HG02763 (cell line): ENCODE results near the gene WNK2.

ENCODE experiments used
- ATAC-seq: cut with Tn5 transposase; IDR thresholded peaks from one replicate; pipeline ENCODE4 v1.9.1; 2021; ENCODE audit warnings: mild to moderate bottlenecking, moderate library complexity; ENCODE audit not compliant: unreplicated experiment

The WNK2 gene

GRCh38 chr9:93252116-93252780 is 68.3 kb downstream of the WNK2 start:
- ATAC-seq: no peak

- ATAC-seq: no peak
Observed at GRCh38 chr9:93252781-93253530, 69.0 kb downstream of the WNK2 start.

DNA sequence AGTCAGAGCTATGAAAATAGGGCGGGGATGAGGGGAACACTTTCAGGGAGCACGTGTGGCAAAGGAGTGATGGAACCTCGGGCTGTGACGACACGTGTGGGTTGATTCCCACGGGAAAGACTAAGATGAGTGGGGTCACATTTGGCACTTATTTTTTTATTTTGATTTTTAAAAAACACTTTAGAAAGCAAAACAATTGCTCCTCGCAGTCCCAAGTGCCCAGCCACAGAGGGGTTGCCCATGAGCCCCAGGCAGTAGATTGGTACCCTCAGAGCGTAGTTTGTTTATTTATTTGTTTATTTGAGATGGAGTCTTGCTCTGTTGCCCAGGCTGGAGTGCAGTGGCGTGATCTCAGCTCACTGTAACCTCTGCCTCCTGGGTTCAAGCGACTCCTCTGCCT is 69.7 kb downstream of the WNK2 start:
- ATAC-seq: no peak

DNA sequence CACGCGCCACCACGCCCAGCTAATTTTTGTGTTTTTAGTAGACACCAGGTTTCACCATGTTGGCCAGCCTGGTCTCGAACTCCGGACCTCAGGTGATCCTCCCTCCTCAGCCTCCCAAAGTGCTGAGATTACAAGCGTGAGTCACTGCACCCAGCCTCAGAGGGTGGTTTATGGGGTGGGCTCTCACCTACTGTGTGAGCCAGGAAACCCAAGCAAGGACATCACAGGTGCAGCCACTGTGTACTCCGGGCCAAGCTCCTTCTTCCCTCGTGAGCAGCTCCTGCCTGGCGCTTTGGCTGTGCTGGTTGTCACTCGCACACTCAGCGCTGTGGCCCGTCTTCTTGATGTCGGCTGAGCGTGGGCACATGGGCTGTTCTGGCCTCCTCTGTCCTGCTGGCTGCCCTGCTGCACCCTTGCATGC is 70.1 kb downstream of the WNK2 start:
- no peak for ATAC-seq

- ATAC-seq: no peak
Observed at GRCh38 chr9:93254806-93255493, 71.0 kb downstream of the WNK2 start.

DNA sequence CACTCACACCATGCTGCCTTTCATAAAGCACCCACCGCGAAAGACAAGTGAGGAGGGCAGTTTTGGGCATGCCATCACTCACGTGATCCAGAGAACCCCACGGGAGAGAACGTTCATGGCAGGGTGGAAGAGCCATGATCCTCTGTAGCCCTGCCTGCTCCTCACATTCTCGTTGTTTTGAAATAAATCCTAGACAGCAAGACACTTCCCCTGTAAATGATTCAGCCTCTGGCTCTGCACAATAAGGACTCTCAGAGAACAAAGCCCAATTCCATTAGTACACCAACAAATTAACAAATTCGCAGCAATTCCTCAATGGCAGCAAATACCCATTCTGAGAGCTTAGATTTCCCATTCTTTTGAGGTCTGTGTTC is 71.5 kb downstream of the WNK2 start:
- no peak for ATAC-seq

DNA sequence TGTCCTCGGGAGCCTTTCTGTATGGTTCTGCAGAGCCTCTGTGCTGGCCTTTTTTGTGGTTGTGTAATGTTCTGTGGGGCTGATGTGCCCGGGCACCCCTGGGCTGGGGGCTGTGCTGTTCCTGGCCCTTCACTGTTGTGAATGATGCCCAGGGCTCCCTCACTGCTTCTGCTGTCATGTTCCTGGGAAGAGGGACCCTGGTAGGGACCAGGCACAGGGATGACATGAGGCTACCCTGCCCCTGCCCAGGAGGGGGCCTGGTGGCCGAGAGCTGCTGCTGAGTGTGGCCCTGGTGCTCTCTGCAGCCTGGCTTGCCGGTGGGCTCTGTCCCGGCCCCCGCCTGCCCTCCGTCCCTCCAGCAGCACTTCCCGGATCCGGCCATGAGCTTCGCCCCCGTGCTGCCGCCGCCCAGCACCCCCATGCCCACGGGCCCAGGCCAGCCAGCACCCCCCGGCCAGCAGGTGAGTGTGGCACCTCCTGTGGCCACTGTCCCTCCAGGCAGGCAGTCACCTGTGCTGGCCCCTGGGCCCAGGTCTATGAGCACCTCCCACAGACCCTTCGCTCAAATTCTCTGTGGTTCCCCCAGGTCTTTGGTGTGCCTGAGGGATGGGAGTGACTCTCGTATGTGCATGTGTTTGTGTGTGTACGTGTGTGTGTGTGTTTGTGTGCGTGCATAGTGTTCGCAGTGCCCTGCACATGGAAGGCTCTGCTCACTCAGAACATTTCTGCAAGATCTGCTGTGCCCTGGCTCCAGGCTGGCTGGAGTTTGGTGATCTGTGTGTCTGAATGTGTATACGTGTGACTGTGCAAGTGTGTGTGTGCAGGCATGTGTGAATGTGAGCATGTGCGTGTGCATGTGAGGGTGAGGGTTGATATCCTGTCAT is 72.3 kb downstream of the WNK2 start:
- ATAC-seq: no peak

GRCh38 chr9:93256878-93257807 is 73.2 kb downstream of the WNK2 start:
- no peak for ATAC-seq

DNA sequence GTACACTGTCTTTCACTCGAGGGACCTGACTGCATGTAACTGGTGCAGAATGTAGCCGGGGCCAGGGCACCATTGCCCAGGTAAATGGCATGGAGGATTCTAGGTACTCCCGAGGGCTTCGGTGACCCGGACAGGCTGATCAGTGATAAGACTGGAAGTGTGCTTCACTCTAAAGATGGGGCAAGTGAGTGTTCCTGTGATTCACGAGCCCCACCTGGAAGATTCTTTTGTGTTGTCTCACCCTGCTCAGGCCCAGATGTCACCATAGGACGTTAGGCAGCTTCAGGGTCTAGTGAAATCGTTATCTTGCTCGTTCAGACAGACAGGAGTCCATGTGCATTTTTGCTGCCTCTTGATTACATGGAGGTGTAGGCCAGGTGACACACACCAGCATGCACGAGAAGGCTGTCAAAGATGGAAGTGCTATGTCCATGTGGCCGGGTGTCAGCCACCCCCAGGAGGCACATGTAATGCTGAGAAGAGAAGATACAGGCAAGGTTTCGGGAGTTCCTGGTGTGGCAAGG is 73.9 kb downstream of the WNK2 start:
- ATAC-seq: no peak

DNA sequence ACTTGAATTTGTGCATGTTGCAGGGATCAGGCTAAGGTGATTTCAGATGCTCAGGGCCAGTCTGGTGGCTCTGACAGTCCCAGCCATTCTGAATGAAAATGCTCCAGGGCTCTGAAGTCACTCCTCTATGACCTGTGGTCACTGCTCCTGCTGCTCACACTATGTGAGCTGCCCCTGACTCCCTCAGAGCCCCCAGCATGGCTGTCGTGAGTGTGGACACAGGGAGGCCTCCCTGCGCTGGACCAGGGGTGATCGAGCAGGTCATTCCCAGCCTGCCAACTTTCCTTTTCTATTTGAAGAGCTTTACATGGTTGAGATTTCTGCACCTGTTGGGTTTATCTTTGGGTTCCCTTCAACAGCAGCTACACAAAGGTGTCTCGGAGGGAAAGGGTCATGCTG is 74.5 kb downstream of the WNK2 start:
- ATAC-seq: no peak

GRCh38 chr9:93258818-93259489 is 75.0 kb downstream of the WNK2 start:
- no peak for ATAC-seq

GRCh38 chr9:93259490-93260262 is 75.7 kb downstream of the WNK2 start:
- no peak for ATAC-seq

- no peak for ATAC-seq
Observed at GRCh38 chr9:93260263-93261066, 76.5 kb downstream of the WNK2 start.

DNA sequence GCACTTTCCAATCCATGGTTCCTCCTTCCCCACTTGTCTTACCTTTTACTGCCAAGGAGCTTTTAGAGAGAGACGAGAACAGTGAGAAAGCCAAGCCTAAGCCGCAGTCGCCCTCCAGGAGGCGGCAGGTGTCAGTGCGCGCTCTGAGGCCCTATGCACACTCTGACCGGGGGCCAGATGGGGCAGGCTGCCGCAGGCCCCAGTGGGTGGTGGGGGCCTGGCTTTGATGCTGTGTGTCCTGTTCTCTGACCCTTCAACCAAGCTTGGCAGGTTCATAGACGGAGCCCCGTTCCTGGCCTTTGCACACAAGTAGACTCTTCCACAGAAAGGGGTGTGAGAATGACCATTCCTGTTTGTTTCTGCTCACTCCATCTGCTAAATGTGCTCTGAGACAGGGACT is 77.3 kb downstream of the WNK2 start:
- ATAC-seq: no peak

- no peak for ATAC-seq
Observed at GRCh38 chr9:93261735-93262523, 78.0 kb downstream of the WNK2 start.

- ATAC-seq: no peak
Observed at GRCh38 chr9:93262537-93263310, 78.8 kb downstream of the WNK2 start.
